OCI-LY1 (cell line): ENCODE data around the gene MUC3A.

Source experiments
- H2AFZ ChIP-seq: fragments of 200-600 bp; sonication (generic), shearing (Covaris generic); 2 replicates; pipeline ENCODE4 v1.6.0; 2014; ENCODE audit warnings: antibody characterized with exemption, mild to moderate bottlenecking, low read length
- H3F3A ChIP-seq: fragments of 200-600 bp; sonication (generic), shearing (Covaris generic); 2 replicates; pipeline ENCODE4 v1.6.0; 2014; ENCODE audit warnings: mild to moderate bottlenecking, antibody characterized with exemption, low read length, moderate library complexity; ENCODE audit not compliant: insufficient read depth
- H3K27ac ChIP-seq: fragments of 200-600 bp; sonication (generic); 2 replicates; pipeline ENCODE4 v1.5.1; 2014; ENCODE audit warnings: low read length, mixed run types, mild to moderate bottlenecking, low read depth; ENCODE audit not compliant: poor library complexity, severe bottlenecking
- H3K27me3 ChIP-seq: fragments of 200-600 bp; sonication (generic); 2 replicates; pipeline ENCODE4 v1.6.0; 2014; ENCODE audit warnings: antibody characterized with exemption, mild to moderate bottlenecking, low read length, moderate library complexity; ENCODE audit not compliant: insufficient read depth
- H3K36me3 ChIP-seq: fragments of 200-600 bp; sonication (generic); 2 replicates; pipeline ENCODE4 v1.6.1; 2014; ENCODE audit warnings: mild to moderate bottlenecking, antibody characterized with exemption, low read length, moderate library complexity, mixed read lengths; ENCODE audit not compliant: insufficient read depth
- H3K4me1 ChIP-seq: fragments of 200-600 bp; sonication (generic); 2 replicates; pipeline ENCODE4 v1.5.1; 2014; ENCODE audit warnings: mild to moderate bottlenecking, low read length, moderate library complexity; ENCODE audit not compliant: insufficient read depth, severe bottlenecking
- H3K4me2 ChIP-seq: fragments of 200-600 bp; sonication (generic), shearing (Covaris generic); 2 replicates; pipeline ENCODE4 v1.6.1; 2014; ENCODE audit warnings: low read length
- H3K4me3 ChIP-seq: fragments of 200-600 bp; sonication (generic); 2 replicates; pipeline ENCODE4 v1.5.1; 2014; ENCODE audit warnings: low read length, low read depth, mild to moderate bottlenecking, mixed read lengths; ENCODE audit not compliant: poor library complexity, severe bottlenecking
- H3K79me2 ChIP-seq: fragments of 200-600 bp; shearing (Covaris generic); 2 replicates; pipeline ENCODE4 v1.6.1; 2016; ENCODE audit warnings: mixed run types, low read length, mixed read lengths; ENCODE audit not compliant: insufficient read depth
- H3K9ac ChIP-seq: fragments of 200-600 bp; sonication (generic), shearing (Covaris generic); 2 replicates; pipeline ENCODE4 v1.6.1; 2014; ENCODE audit warnings: mild to moderate bottlenecking, low read length, mixed read lengths
- H3K9me2 ChIP-seq: fragments of 200-600 bp; sonication (generic), shearing (Covaris generic); 2 replicates; pipeline ENCODE4 v1.6.1; 2014; ENCODE audit warnings: low read depth, mild to moderate bottlenecking, low read length, mixed read lengths
- H3K9me3 ChIP-seq: fragments of 200-600 bp; shearing (Covaris generic); 2 replicates; pipeline ENCODE4 v1.6.1; 2014; ENCODE audit warnings: low read length, mixed read lengths
- H4K20me1 ChIP-seq: fragments of 200-600 bp; sonication (generic), shearing (Covaris generic); 2 replicates; pipeline ENCODE4 v1.6.0; 2016; ENCODE audit warnings: mild to moderate bottlenecking, low read length; ENCODE audit not compliant: insufficient read depth
- CTCF ChIP-seq: fragments of 200-600 bp; sonication (generic), shearing (Covaris generic); IDR thresholded peaks from 2 replicates; pipeline ENCODE4 v1.5.1; 2017; ENCODE audit warnings: mild to moderate bottlenecking, antibody characterized with exemption, low read length, moderate library complexity, mixed read lengths
- EZH2 ChIP-seq: fragments of 200-600 bp; sonication (generic), shearing (Covaris generic); IDR thresholded peaks from 2 replicates; pipeline ENCODE4 v1.8.0; 2017; ENCODE audit warnings: borderline replicate concordance, mixed run types, mild to moderate bottlenecking, antibody characterized with exemption, low read length, moderate library complexity, mixed read lengths

The MUC3A gene

GRCh38 chr7:100972002-100972347 lies 22.6 kb downstream of the MUC3A start:
- H3K4me2 ChIP-seq, result no peak overlapping the region
- H3K79me2 ChIP-seq, result no peaks in the 10 kb centered on the region
- H3K9me3 ChIP-seq, result no peaks in the 10 kb centered on the region
- TF ChIP-seq CTCF (no peak), EZH2 (no peak)
- H3F3A ChIP-seq, result no peaks in the 10 kb centered on the region
- H3K9ac ChIP-seq, result no peak overlapping the region
- H3K9me2 ChIP-seq, result no peaks in the 10 kb centered on the region
- no peak overlapping the region for H3K27ac ChIP-seq
- H3K4me3 ChIP-seq, result no peak overlapping the region
- H3K27me3 ChIP-seq, result peaks cover 6% of the 10 kb centered on the region; the same call in 1 of the 2 replicates
- no peak overlapping the region for H2AFZ ChIP-seq
- H4K20me1 ChIP-seq, result no peaks in the 10 kb centered on the region
- H3K36me3 ChIP-seq, result no peaks in the 10 kb centered on the region
- H3K4me1 ChIP-seq, result no peaks in the 10 kb centered on the region

GRCh38 chr7:100974021-100974420 lies 24.7 kb downstream of the MUC3A start:
- Histone ChIP-seq H3F3A (no peaks in the 10 kb centered on the region), H3K4me2 (no peak overlapping the region), H3K27me3 (peaks cover 6% of the 10 kb centered on the region; the same call in 1 of the 2 replicates), H3K9ac (no peak overlapping the region), H3K4me1 (no peaks in the 10 kb centered on the region), H3K4me3 (no peak overlapping the region), H3K9me2 (no peaks in the 10 kb centered on the region), H3K27ac (no peak overlapping the region), H4K20me1 (no peaks in the 10 kb centered on the region), H3K9me3 (no peaks in the 10 kb centered on the region), H3K36me3 (no peaks in the 10 kb centered on the region), H3K79me2 (no peaks in the 10 kb centered on the region), H2AFZ (no peak overlapping the region)
- no peak for TF ChIP-seq EZH2
- no peak for TF ChIP-seq CTCF

- Histone ChIP-seq H3K4me3 (no peak overlapping the region), H3K9me3 (no peaks in the 10 kb centered on the region), H3F3A (no peaks in the 10 kb centered on the region), H3K27me3 (peaks cover 6% of the 10 kb centered on the region; the same call in 1 of the 2 replicates), H3K27ac (no peak overlapping the region), H3K9me2 (no peaks in the 10 kb centered on the region), H3K79me2 (no peaks in the 10 kb centered on the region), H2AFZ (no peak overlapping the region), H3K4me2 (no peak overlapping the region), H3K4me1 (no peaks in the 10 kb centered on the region), H3K9ac (no peak overlapping the region), H4K20me1 (no peaks in the 10 kb centered on the region), H3K36me3 (no peaks in the 10 kb centered on the region)
- no peak for TF ChIP-seq EZH2
- TF ChIP-seq CTCF, result no peak
Measured at GRCh38 chr7:100975371-100975821, 26.1 kb downstream of the MUC3A start.
